Sigmoid colon (tissue), 7 donors: ENCODE measurements around the gene NOX4. TPM values are rescaled to one million over a fixed set of nuclear protein-coding genes. Genes with fewer than 3 reads are reported as not detected.

Experiments used
- DNase-seq: peaks from one replicate; pipeline ENCODE4 v3.0.0-alpha.2; 2019
- H3K27ac ChIP-seq, 4 donors: fragments of 200-600 bp; sonication (generic); one replicate each; pipeline ENCODE4 v1.5.1; 2016 to 2019; ENCODE audit warnings: mild to moderate bottlenecking in 1 of 4
- H3K27me3 ChIP-seq, 3 donors: fragments of 200-600 bp; sonication (generic); one replicate each; pipeline ENCODE4 v1.5.1; 2019; ENCODE audit warnings: mild to moderate bottlenecking in 1 of 3
- H3K36me3 ChIP-seq, 4 donors: fragments of 200-600 bp; sonication (generic); one replicate each; pipeline ENCODE4 v1.5.1; 2016 to 2019
- H3K4me1 ChIP-seq, 4 donors: fragments of 200-600 bp; sonication (generic); one replicate each; pipeline ENCODE4 v1.5.1; 2017 to 2019
- H3K4me3 ChIP-seq, 4 donors: fragments of 200-600 bp; sonication (generic); one replicate each; pipeline ENCODE4 v1.5.1; 2017 to 2019; ENCODE audit warnings: mild to moderate bottlenecking in 2 of 4, moderate library complexity in 1 of 4
- H3K9me3 ChIP-seq, 4 donors: fragments of 200-600 bp in 3 of 4; sonication (generic) in 3 of 4; one replicate each; pipeline versions ENCODE4 v1.5.1 to v1.6.1; 2013 to 2019
- CTCF ChIP-seq, 4 experiments: fragments of 450-650 bp in 3 of 4; fragments of 200-600 bp in 1 of 4; IDR thresholded peaks; one replicate each; pipeline ENCODE4 v1.5.1; 2016 to 2019; ENCODE audit warnings: antibody characterized with exemption in 4 of 4, mild to moderate bottlenecking in 3 of 4, moderate library complexity in 2 of 4
- EP300 ChIP-seq, 4 donors: sonication (generic); formaldehyde crosslinking; IDR thresholded peaks; one replicate each; pipeline ENCODE4 v1.6.1; 2017; ENCODE audit warnings: antibody characterized with exemption in 4 of 4
- POLR2A ChIP-seq, 2 donors: fragments of 450-650 bp; IDR thresholded peaks; one replicate each; pipeline ENCODE4 v1.6.1; 2016; ENCODE audit warnings: antibody characterized with exemption in 2 of 2, mild to moderate bottlenecking in 2 of 2, moderate library complexity in 2 of 2
- POLR2AphosphoS5 ChIP-seq, 4 donors: sonication (generic); formaldehyde crosslinking; IDR thresholded peaks; one replicate each; pipeline ENCODE4 v1.6.1; 2017; ENCODE audit warnings: antibody characterized with exemption in 4 of 4
- WGBS, 2 donors: extraction: QIAGEN DNeasy Blood & Tissue Kit; methylation state at CpG; one replicate each; pipeline ENCODE4 v1.1.7; 2013; 5-methylcytosine and 5-hydroxymethylcytosine counted together
- intact Hi-C: fragments of 100-400 bp; cut with DNase I; formaldehyde crosslinking; loops from one replicate; pipeline ENCODE4 v1.15.1; 2023
- polyA plus RNA-seq, 3 donors: library from polyadenylated mRNA; stranded (reverse); fragments of 200-250 nt; gene quantifications; one replicate each; pipeline ENCODE4 v1.2.3, GENCODE V29; 2013
- total RNA-seq, 4 donors: library from RNA; depleted of rRNA; stranded (reverse); fragments of >200 nt; gene quantifications; one replicate each; pipeline ENCODE4 v1.1.0, GENCODE V29; 2016
- donor health status: healthy with polysubstance abuse.
- donor health status: Bipolar disorder and iron deficiency.
- donor health status: healthy.

NOX4 gene
- total and polyA plus RNA-seq, 7 donors = under 0.01 to 36.3 (median 10.9) TPM; not detected in 1

- peaks cover 0 to 12% (median 2%) of the 10 kb centered on the region in 4 donors for H3K4me1 ChIP-seq
- no peak overlapping the region for H3K27ac ChIP-seq
- TF ChIP-seq CTCF (IDR thresholded peaks at IDR 0.05) (no peak), EP300 (IDR thresholded peaks at IDR 0.05) (no peak), POLR2A (IDR thresholded peaks at IDR 0.05) (no peak), POLR2AphosphoS5 (IDR thresholded peaks at IDR 0.05) (no peak)
- H3K4me3 ChIP-seq = no peak overlapping the region
- 85 to 88% methylated on average over 3 of the region's 3 CpGs for WGBS, 2 donors
- no peak for DNase-seq
- H3K36me3 ChIP-seq = no peaks in the 10 kb centered on the region
- no peaks in the 10 kb centered on the region for H3K27me3 ChIP-seq
- H3K9me3 ChIP-seq = no peaks in the 10 kb centered on the region
- intact Hi-C loops = no loop called here
Observed at GRCh38 chr11:89487016-89487415, 4.2 kb downstream of the NOX4 start.

DNA sequence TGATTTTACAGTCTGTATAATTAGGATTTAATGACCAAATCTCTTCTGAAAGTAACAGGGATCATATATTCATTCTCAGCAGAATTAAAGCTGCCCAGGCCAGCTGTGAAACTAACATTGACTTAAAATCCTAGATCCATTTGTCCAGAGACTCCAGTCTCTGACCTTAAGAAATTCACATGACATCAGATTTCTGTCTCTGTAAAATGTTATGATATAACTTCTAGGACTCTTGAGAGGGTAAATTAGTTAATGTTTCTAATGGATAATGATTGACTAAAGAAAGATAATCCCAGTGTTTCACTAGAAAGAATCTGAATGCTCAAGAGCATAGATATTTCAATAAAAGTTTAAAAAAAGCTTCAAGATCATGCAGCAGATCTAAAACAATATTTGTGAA lies 6.3 kb downstream of the NOX4 start:
- no peaks in the 10 kb centered on the region for H3K36me3 ChIP-seq
- H3K4me3 ChIP-seq = no peak overlapping the region
- no peaks in the 10 kb centered on the region for H3K9me3 ChIP-seq
- no peak for DNase-seq
- no peaks in the 10 kb centered on the region for H3K4me1 ChIP-seq
- no peaks in the 10 kb centered on the region for H3K27me3 ChIP-seq
- intact Hi-C loops = no loop called here
- TF ChIP-seq EP300 (IDR thresholded peaks at IDR 0.05) (no peak), POLR2A (IDR thresholded peaks at IDR 0.05) (no peak), CTCF (IDR thresholded peaks at IDR 0.05) (no peak), POLR2AphosphoS5 (IDR thresholded peaks at IDR 0.05) (no peak)
- no peak overlapping the region for H3K27ac ChIP-seq

- DNase-seq = no peak
- Histone ChIP-seq H3K27ac (no peak overlapping the region), H3K27me3 (no peaks in the 10 kb centered on the region), H3K4me3 (no peak overlapping the region), H3K4me1 (no peaks in the 10 kb centered on the region), H3K36me3 (no peaks in the 10 kb centered on the region), H3K9me3 (no peaks in the 10 kb centered on the region)
- whole genome bisulfite sequencing, 2 donors = 27 to 68% methylated on average over 6 of the region's 6 CpGs
- intact Hi-C loops = no loop called here
- TF ChIP-seq POLR2A (IDR thresholded peaks at IDR 0.05) = no peak
- TF ChIP-seq CTCF (IDR thresholded peaks at IDR 0.05) = no peak
- no peak for TF ChIP-seq POLR2AphosphoS5 (IDR thresholded peaks at IDR 0.05)
- TF ChIP-seq EP300 (IDR thresholded peaks at IDR 0.05) = no peak
Observed at GRCh38 chr11:89477175-89477574, 14.0 kb downstream of the NOX4 start.

DNA sequence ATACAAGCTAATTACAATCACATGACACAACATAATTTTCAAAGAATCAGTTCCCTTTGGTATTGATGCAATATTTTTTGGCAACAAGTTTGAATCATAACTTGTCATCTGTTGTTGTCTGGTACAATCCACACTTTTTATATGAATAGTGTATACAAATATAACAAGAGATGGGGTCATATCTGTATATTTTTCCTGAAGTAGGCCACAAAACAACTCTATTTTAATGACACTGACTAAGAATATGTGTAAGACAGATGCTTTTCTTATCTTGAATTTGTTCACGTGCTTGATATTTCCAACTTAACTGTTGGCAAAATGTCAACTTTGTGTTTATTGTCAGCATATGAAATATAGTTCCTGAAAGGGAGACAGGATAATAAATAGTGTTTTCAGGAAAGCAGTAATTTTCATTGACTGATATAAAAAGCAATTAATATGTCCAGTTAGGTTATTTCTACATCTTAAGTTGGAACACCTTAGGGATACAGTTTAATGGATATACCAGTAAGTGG lies 27.9 kb downstream of the NOX4 start:
- H3K4me1 ChIP-seq = no peaks in the 10 kb centered on the region
- WGBS, 2 donors = 16 to 30% methylated on average over 1 of the region's 1 CpG
- DNase-seq = no peak
- H3K27ac ChIP-seq = no peak overlapping the region
- H3K27me3 ChIP-seq = no peaks in the 10 kb centered on the region
- peaks cover 0 to 6% (median 0%) of the 10 kb centered on the region in 4 donors for H3K9me3 ChIP-seq
- H3K36me3 ChIP-seq = no peaks in the 10 kb centered on the region
- H3K4me3 ChIP-seq = no peak overlapping the region
- intact Hi-C loops = no loop called here
- TF ChIP-seq EP300 (IDR thresholded peaks at IDR 0.05) = no peak
- TF ChIP-seq POLR2A (IDR thresholded peaks at IDR 0.05) = no peak
- no peak for TF ChIP-seq CTCF (IDR thresholded peaks at IDR 0.05)
- TF ChIP-seq POLR2AphosphoS5 (IDR thresholded peaks at IDR 0.05) = no peak

DNA sequence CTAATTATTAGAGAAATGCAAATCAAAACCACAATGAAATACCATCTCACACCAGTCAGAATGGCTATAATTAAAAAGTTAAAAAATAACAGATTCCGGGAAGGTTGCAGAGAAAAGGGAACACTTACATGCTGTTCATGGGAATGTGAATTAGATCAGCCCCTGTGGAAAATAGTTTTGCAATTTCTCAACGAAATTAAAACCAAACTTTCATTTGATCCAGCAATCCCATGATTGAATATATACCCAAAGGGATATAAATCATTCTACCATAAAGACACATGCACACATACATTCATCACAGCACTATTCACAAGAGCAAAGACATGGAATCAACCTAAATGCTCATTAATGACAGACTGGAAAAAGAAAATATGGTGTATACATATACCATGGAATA lies 32.5 kb downstream of the NOX4 start:
- Histone ChIP-seq H3K4me3 (no peak overlapping the region), H3K27ac (no peak overlapping the region), H3K9me3 (no peaks in the 10 kb centered on the region), H3K4me1 (no peaks in the 10 kb centered on the region), H3K36me3 (no peaks in the 10 kb centered on the region), H3K27me3 (no peaks in the 10 kb centered on the region)
- intact Hi-C loops = no loop called here
- DNase-seq = no peak
- 56 to 77% methylated on average over 2 of the region's 2 CpGs for WGBS, 2 donors
- TF ChIP-seq EP300 (IDR thresholded peaks at IDR 0.05) = no peak
- no peak for TF ChIP-seq POLR2AphosphoS5 (IDR thresholded peaks at IDR 0.05)
- TF ChIP-seq POLR2A (IDR thresholded peaks at IDR 0.05) = no peak
- no peak for TF ChIP-seq CTCF (IDR thresholded peaks at IDR 0.05)
